Gastrocnemius medialis (tissue), 4 donors: ENCODE results near the gene JAM3.

Source experiments
- CTCF ChIP-seq, 5 experiments: fragments of 450-650 bp in 3 of 5; fragments of 200-600 bp in 2 of 5; sonication (generic) in 2 of 5; IDR thresholded peaks in 4 of 5; conservative IDR thresholded peaks in 1 of 5; 1 replicate in 4 of 5; 2 replicates in 1 of 5; pipeline ENCODE4 v1.5.1; 2016 to 2019; ENCODE audit warnings: antibody characterized with exemption in 5 of 5, mild to moderate bottlenecking in 3 of 5, moderate library complexity in 3 of 5
- POLR2A ChIP-seq, 2 donors: fragments of 450-650 bp; IDR thresholded peaks; one replicate each; pipeline ENCODE4 v1.6.1; 2017; ENCODE audit warnings: antibody characterized with exemption in 2 of 2, mild to moderate bottlenecking in 2 of 2, moderate library complexity in 2 of 2

GRCh38 chr11:134155456-134155855 is 86.6 kb downstream of the JAM3 start:
- no peak for TF ChIP-seq CTCF (IDR thresholded peaks at IDR 0.05 in 4 of 5, conservative IDR thresholded peaks at IDR 0.05 in 1 of 5)
- TF ChIP-seq POLR2A (IDR thresholded peaks at IDR 0.05): no peak
